K562 (cell line): Measurements from ENCODE around the gene NDOR1. TPM values are rescaled to one million over a fixed set of nuclear protein-coding genes. Genes with fewer than 3 reads are reported as not detected.

Experiments
- ATAC-seq: fragments of 200-7000 bp; cut with Tn5 transposase; 3 replicates; pipeline ENCODE4 v1.9.1; 2020; ENCODE audit warnings: moderate library complexity
- BruUV-seq: library from RNA; stranded (reverse); fragments of 400-500 nt; replicated peaks from 2 replicates; lab custom pipeline; 2021; lab: Mats Ljungman, UMichigan
- CTCF ChIA-PET: fragments of 300-600 bp; formaldehyde crosslinking; extraction: SDS; loops from one replicate; lab custom pipeline; 2021; ENCODE audit warnings: low intra/inter-chr PET ratio; lab: Yijun Ruan, JAX
- POLR2A ChIA-PET: fragments of 300-600, 350-650 bp; sonication (Branson Sonifier 250); formaldehyde crosslinking; extraction: SDS; loops from one replicate; lab custom pipeline; 2021; ENCODE audit warnings: antibody characterized with exemption, inconsistent platforms; lab: Yijun Ruan, JAX
- DNase-seq, 4 experiments: peaks; one replicate each; pipeline versions ENCODE4 v3.0.0 to v3.0.0-alpha.2; 2011 to 2018; ENCODE audit warnings: low spot score in 3 of 4, mixed read lengths in 3 of 4; ENCODE audit errors: extremely low read depth in 1 of 4
- FAIRE-seq: peaks from 2 replicates; lab custom pipeline; 2011; peaks lifted over from hg19 to GRCh38; lab: Jason Lieb, UNC
- H2AFZ ChIP-seq: 2 replicates; pipeline ENCODE4 v1.6.0; 2011; ENCODE audit warnings: low read depth, low read length, control low read depth, inconsistent platforms
- H3K27ac ChIP-seq: fragments of 200-600 bp; 3 replicates; pipeline ENCODE4 v1.8.0; 2011; ENCODE audit warnings: low read depth, mild to moderate bottlenecking, control low read depth, inconsistent platforms, low read length, moderate library complexity, mixed read lengths; ENCODE audit errors: extremely low read depth
- H3K27me3 ChIP-seq, 2 experiments: fragments of 300-600 bp in 1 of 2; 2 replicates in 1 of 2; 3 replicates in 1 of 2; pipeline versions ENCODE4 v1.6.0 to v1.8.0; 2011; ENCODE audit warnings: inconsistent platforms in 2 of 2, low read length in 2 of 2, mild to moderate bottlenecking in 1 of 2, mixed read lengths in 1 of 2, moderate library complexity in 1 of 2; ENCODE audit not compliant: control insufficient read depth in 2 of 2, insufficient read depth in 2 of 2
- H3K36me3 ChIP-seq: fragments of 300-600 bp; 3 replicates; pipeline ENCODE4 v1.8.0; 2011; ENCODE audit warnings: mild to moderate bottlenecking, low read length, inconsistent platforms; ENCODE audit not compliant: control insufficient read depth, insufficient read depth
- H3K4me1 ChIP-seq, 2 experiments: fragments of 200-600 bp in 1 of 2; replicated peaks in 1 of 2; 2 replicates in 1 of 2; 3 replicates in 1 of 2; pipeline versions ENCODE4 v1.5.1 to v1.8.0; 2011; ENCODE audit warnings: inconsistent platforms in 2 of 2, low read length in 2 of 2, mild to moderate bottlenecking in 1 of 2, mixed read lengths in 1 of 2, moderate library complexity in 1 of 2; ENCODE audit not compliant: control insufficient read depth in 2 of 2, insufficient read depth in 2 of 2
- H3K4me2 ChIP-seq: 2 replicates; pipeline ENCODE4 v1.6.1; 2011; ENCODE audit warnings: low read length, control low read depth, inconsistent platforms, mixed read lengths; ENCODE audit not compliant: insufficient read depth
- H3K4me3 ChIP-seq: fragments of 200-600 bp; sonication (generic), shearing (Covaris generic); 2 replicates; pipeline ENCODE4 v1.5.1; 2016; ENCODE audit warnings: control low read depth, inconsistent platforms
- H3K79me2 ChIP-seq: fragments of 200-600 bp; 3 replicates; pipeline ENCODE4 v1.8.0; 2011; ENCODE audit warnings: low read length, inconsistent platforms; ENCODE audit not compliant: control insufficient read depth, insufficient read depth
- H3K9ac ChIP-seq, 2 experiments: 2 replicates each; pipeline versions ENCODE4 v1.6.0 to v1.6.1; 2011; ENCODE audit warnings: low read depth in 2 of 2, low read length in 2 of 2, control low read depth in 1 of 2, inconsistent platforms in 1 of 2, mild to moderate bottlenecking in 1 of 2, mixed read lengths in 1 of 2; ENCODE audit not compliant: insufficient read depth in 1 of 2
- H3K9me1 ChIP-seq: one replicate; pipeline ENCODE4 v1.6.0; 2011; ENCODE audit warnings: inconsistent platforms, mild to moderate bottlenecking, low read length, moderate library complexity; ENCODE audit not compliant: control insufficient read depth, insufficient read depth
- H3K9me3 ChIP-seq: replicated peaks from 2 replicates; pipeline ENCODE4 v1.5.1; 2011; ENCODE audit warnings: low read depth, low read length, inconsistent platforms; ENCODE audit not compliant: control insufficient read depth, insufficient read depth
- H4K20me1 ChIP-seq: replicated peaks from 2 replicates; pipeline ENCODE4 v1.6.1; 2011; ENCODE audit warnings: low read length, inconsistent platforms, mixed read lengths; ENCODE audit not compliant: control insufficient read depth, insufficient read depth
- JUNB ChIP-seq: fragments of 450-650 bp; formaldehyde crosslinking; conservative IDR thresholded peaks from 2 replicates; pipeline ENCODE4 v1.4.0; 2020; ENCODE audit warnings: mild to moderate bottlenecking
- ZNF518B ChIP-seq: fragments of 250-450 bp; sonication (Bioruptor Pico); IDR thresholded peaks from 2 replicates; pipeline ENCODE4 v1.5.0; 2021; ENCODE audit warnings: mild to moderate bottlenecking, moderate library complexity
- WGBS: fragments of 100-300 bp; shearing (Covaris generic); methylation state at CpG from one replicate; pipeline ENCODE4 v1.1.6; 2016; ENCODE audit warnings: low coverage, mixed read lengths; ENCODE audit not compliant: insufficient coverage; ENCODE audit errors: missing lambda C conversion rate; 5-methylcytosine and 5-hydroxymethylcytosine counted together
- in situ Hi-C: fragments of 300-500 bp; cut with MboI; formaldehyde crosslinking; loops from 4 replicates; pipeline ENCODE4 v1.15.0; 2018; ENCODE audit warnings: inconsistent platforms, mixed read lengths
- intact Hi-C: fragments of 100-400 bp; cut with micrococcal nuclease; formaldehyde crosslinking; loops from 2 replicates; pipeline ENCODE4 v1.14.2; 2022
- polyA plus RNA-seq, 8 experiments: library from polyadenylated mRNA; depleted of rRNA in 4 of 8; stranded (reverse) in 5 of 8; unstranded in 3 of 8; fragments of >200 nt; fragmentation: Nextera tagmentation in 2 of 8; fragmentation: Illumina TruSeq in 1 of 8; extraction: Ambion mirVana in 2 of 8; extraction: Trizol in 1 of 8; gene quantifications; 2 replicates each; pipeline versions ENCODE4 v1.2.1 to v1.2.3, GENCODE V29; 2011 to 2014; ENCODE audit warnings: inconsistent platforms in 1 of 8, missing spikeins in 1 of 8
- total RNA-seq, 7 experiments: library from RNA; depleted of rRNA in 6 of 7; stranded (reverse); fragments of >200 nt in 6 of 7; fragmentation: Illumina TruSeq in 2 of 7; extraction: Trizol in 2 of 7; gene quantifications; 2 replicates each; pipeline versions ENCODE4 v1.2.1 to v1.2.3, GENCODE V29; 2011 to 2021; ENCODE audit warnings: low replicate concordance in 1 of 7

NDOR1 gene
- total and polyA plus RNA-seq, 9 of the 15 experiments (the other 6 are each of a cell fraction or from before 2014, with no cell fraction given): 0.06 to 36.9 (median 6.9) TPM

DNA sequence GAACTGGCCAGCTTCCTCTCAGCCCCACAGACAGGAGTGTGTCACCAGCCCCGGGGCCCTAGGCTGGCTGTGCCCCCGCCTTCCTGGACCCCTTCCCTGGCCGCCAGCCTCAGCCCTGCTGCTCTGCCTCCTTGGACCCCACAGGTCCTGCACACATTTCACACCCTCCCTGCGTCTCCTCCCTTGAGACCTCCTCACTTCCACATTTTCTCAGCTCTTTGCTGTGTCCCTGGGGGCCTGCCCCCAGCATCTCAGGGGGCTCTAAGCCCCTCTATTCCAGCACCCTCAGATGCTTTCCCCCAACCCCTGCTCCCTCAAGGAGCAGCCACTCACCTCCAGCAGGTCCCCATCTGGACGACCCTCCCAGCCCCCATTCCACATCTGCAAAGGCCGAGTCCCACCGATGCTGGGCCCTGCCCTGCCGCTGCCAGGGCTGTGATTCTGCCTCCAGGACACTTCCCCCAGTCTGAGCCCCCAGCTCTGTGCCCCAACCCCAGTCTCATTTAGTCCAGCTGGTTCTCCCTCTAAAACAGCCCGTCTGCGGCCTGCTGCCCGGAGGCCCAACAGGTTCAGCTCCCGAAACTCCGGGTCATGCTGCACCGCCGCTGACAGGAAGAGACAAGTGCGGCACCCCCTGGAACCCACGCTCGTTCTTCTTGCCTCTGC, 29.4 kb downstream of the NDOR1 start:
- POLR2A ChIA-PET: interaction anchor here (0.7 kb wide), 1 partner anchor 46 kb away, joined by 3 read pairs; no protein-coding TSS in a partner anchor
- Histone ChIP-seq H3K9me1 (peaks cover 4% of the 10 kb centered on the region), H3K27me3 (no peaks in the 10 kb centered on the region), H3K79me2 (peaks cover 21% of the 10 kb centered on the region), H3K27ac (no peak overlapping the region), H3K4me2 (no peak overlapping the region), H3K9me3 (no peaks in the 10 kb centered on the region), H3K9ac (peak overlapping the region in 1 of 2 experiments; percentile 73; a peak in 2 of 4 replicates), H4K20me1 (no peaks in the 10 kb centered on the region), H3K4me1 (peaks cover 16 to 99% of the 10 kb centered on the region in 2 experiments), H2AFZ (no peak overlapping the region), H3K4me3 (no peak overlapping the region), H3K36me3 (peaks cover 4% of the 10 kb centered on the region; the same call in 1 of the 3 replicates)
- CTCF ChIA-PET: interaction anchor here (1.6 kb wide), 1 partner anchor 46 kb away, joined by 11 read pairs; no protein-coding TSS in a partner anchor
- in situ Hi-C loops (loop anchor here (25.0 kb wide), 1 partner anchor 448 kb away; the partner anchor contains the start of genes CCDC183 and TMEM141), intact Hi-C loops (no loop called here)
- FAIRE-seq: no peak
- no peak for DNase-seq
- WGBS: 79% methylated on average over 16 of the region's 18 CpGs
- no peak for TF ChIP-seq ZNF518B (CRISPR knock-in tag)
- TF ChIP-seq JUNB (CRISPR knock-in tag): no peak
- no peak for ATAC-seq
- BruUV-seq: no TSS peak
